Mononuclear cell (primary cell): ENCODE results near the gene REXO5. TPM values are rescaled to one million over a fixed set of nuclear protein-coding genes. Genes with fewer than 3 reads are reported as not detected.
"Not testable (repeated sequence)": the region's sequence is repeated elsewhere in the genome, so short reads cannot be mapped to it uniquely, and the experiment has no call there.

Experiments
- H3K27me3 ChIP-seq: 2 replicates; pipeline ENCODE4 v1.6.0; 2011; ENCODE audit warnings: low read length, control low read depth; ENCODE audit not compliant: insufficient read depth
- H3K4me1 ChIP-seq: 2 replicates; pipeline ENCODE4 v1.5.1; 2011; ENCODE audit warnings: mild to moderate bottlenecking, low read length, control low read depth; ENCODE audit not compliant: insufficient read depth
- H3K4me3 ChIP-seq: 2 replicates; pipeline ENCODE4 v1.5.1; 2011; ENCODE audit warnings: mild to moderate bottlenecking, low read length, moderate library complexity
- H3K9me3 ChIP-seq: 2 replicates; pipeline ENCODE4 v1.5.1; 2011; ENCODE audit warnings: low read depth, mild to moderate bottlenecking, control low read depth, low read length
- total RNA-seq: library from RNA; depleted of rRNA; stranded (reverse); fragments of >200 nt; gene quantifications from one replicate; pipeline ENCODE4 v1.2.3, GENCODE V29; 2012

Gene REXO5
- total RNA-seq, 1 donor: 0.94 TPM

DNA sequence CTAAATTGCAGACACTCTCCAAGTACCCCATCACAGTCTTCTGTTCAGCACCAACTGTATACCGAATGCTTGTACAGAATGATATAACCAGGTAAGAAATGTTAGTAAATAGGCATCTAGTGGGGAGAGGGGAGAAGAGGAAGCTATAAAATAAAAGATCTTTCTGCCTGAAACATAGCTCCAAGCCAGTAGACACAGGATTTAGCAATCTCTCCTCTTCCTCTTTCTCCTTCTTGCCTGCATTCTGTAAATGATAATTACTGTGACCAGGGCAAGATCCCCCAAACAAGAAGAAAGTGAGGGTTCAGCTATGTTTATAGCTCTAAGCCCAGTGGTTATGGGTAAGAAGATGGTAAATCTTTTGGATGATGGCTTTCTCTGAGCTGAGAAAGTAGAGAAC is 24.6 kb upstream of the REXO5 start:
- no peaks in the 10 kb centered on the region for H3K27me3 ChIP-seq
- H3K9me3 ChIP-seq: no peaks in the 10 kb centered on the region
- H3K4me1 ChIP-seq: peaks cover 7% of the 10 kb centered on the region
- H3K4me3 ChIP-seq: no peak overlapping the region

DNA sequence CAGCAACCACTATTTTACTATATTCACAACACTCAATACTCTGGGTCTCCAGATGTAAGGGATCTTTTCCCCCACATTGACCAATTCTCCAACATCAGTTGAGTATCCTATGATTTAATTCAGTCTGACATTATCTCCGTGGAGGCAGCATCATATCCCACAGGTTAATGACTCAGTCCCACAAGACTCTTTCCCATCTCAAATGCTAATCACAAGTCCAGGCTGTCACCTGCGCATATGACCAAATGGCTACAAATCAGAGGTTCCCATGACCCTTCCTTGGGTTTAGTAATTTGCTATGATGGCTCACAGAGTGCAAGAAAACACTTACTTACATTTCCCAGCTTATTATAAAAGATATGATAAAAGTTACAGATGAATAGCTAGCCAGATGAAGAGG is 23.9 kb upstream of the REXO5 start:
- peaks cover 7% of the 10 kb centered on the region for H3K4me1 ChIP-seq
- H3K4me3 ChIP-seq: no peak overlapping the region
- H3K9me3 ChIP-seq: no peaks in the 10 kb centered on the region
- H3K27me3 ChIP-seq: no peaks in the 10 kb centered on the region

DNA sequence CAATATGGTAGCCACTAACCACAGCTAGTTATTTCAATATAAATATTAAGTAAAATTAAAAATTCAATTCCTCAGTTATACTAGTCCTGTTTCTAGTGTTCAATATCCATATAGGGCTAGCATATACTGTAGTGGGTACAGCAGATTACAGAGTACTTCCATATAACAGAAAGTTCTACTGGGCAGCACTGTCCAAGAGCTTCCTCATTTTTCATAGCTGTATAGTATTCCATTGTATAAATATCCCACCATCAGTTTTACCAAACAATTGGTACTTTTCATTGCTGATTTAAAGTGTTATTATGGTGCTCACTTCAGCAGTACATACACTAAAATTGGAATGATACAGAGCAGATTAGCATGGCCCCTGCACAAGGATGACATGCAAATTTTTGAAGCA is 22.1 kb upstream of the REXO5 start:
- no peaks in the 10 kb centered on the region for H3K9me3 ChIP-seq
- H3K4me1 ChIP-seq: peaks cover 7% of the 10 kb centered on the region
- H3K4me3 ChIP-seq: no peak overlapping the region
- no peaks in the 10 kb centered on the region for H3K27me3 ChIP-seq

DNA sequence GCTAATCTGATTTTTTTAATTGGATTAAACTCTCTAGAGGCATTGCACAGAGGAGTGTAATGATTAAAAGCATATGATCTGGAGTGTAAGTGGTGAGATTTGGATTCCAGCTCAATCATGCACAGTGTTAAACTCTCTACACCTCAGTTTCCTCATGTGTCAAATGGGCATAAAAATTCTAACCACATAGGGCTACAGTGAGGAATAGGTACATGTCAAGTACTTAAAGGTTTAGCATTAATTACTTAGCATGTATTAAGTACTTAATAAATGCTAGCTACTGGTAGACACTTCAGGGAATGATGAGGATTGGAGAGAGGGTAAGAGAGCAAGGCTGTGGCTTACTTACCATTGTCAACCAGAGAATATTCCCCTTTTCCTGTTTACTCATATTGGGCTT is 17.2 kb upstream of the REXO5 start:
- Histone ChIP-seq H3K4me1 (no peaks in the 10 kb centered on the region), H3K4me3 (no peak overlapping the region)

DNA sequence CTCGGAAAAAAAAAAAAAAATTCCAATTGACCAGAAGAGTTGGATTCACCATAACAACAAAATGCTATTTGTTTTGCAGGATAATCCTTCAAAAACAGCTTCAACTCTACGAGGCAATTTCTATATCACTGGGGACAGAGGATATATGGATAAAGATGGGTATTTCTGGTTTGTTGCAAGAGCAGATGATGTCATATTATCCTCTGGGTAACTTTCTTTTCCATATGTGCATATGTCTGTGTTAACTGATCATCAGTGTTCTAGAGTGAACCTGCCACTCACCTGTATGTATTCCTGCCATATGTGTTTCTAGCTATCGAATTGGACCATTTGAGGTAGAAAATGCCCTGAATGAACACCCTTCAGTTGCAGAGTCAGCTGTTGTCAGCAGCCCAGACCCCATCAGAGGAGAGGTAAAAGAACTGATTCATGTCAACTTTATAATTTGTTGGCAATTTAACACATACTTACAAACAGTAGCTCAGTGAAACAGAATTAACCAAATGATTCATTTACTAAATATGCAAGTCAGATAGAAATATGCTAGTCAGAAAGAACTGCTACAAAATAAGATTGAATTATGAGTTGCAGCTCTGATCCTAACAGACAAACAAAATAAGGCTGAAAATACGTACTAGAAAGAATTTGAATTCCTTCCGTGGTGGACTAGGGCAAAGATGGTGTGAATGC is 14.3 kb upstream of the REXO5 start:
- Histone ChIP-seq H3K27me3 (no peaks in the 10 kb centered on the region), H3K9me3 (no peaks in the 10 kb centered on the region), H3K4me1 (no peaks in the 10 kb centered on the region), H3K4me3 (no peak overlapping the region)

More for the DNA sequence above, 17.2 kb upstream of the REXO5 start:
- Histone ChIP-seq H3K27me3 (no peaks in the 10 kb centered on the region), H3K9me3 (no peaks in the 10 kb centered on the region)

DNA sequence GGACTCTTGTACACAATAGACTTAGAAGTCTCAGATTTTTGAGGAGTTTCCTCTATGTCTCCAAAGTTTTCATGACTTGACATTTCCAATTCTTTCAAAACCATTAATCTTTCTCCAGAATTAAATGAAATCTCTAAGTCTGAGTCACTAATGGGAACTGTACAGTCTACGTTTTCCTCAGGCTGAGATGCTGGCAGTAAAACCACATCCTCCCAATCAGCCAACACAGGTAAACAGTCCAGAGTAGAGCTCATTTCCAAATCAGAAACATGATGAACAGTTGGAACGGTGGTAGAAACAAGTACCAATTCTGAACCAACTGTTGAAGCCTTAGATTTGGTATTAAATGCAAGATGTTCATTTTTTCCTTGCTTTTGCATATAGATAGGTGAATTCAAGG is 8.0 kb upstream of the REXO5 start:
- H3K4me3 ChIP-seq: no peak overlapping the region
- H3K4me1 ChIP-seq: no peaks in the 10 kb centered on the region
- H3K27me3 ChIP-seq: no peaks in the 10 kb centered on the region

DNA sequence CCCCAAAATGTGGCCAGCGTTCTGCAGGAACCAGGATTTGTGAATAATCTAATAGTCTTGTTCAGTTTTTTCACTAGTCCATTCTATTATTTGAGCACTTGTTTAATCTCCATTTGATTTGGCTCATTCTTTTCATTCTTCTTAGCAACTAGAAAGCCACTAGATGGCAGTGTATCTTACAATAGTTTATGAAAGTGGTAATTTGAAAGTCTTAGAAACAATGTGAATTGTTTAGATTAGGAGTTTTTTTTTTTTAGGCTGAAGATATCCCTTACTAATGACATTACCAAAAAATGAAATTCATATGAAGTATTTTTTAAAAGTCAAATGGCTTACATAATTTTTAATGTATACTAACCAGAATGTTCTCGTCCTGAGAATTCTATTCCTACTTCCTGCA is 6.7 kb upstream of the REXO5 start:
- no peaks in the 10 kb centered on the region for H3K9me3 ChIP-seq
- no peak overlapping the region for H3K4me3 ChIP-seq
- H3K4me1 ChIP-seq: peaks cover under 1% of the 10 kb centered on the region
- no peaks in the 10 kb centered on the region for H3K27me3 ChIP-seq

More for the DNA sequence above, 8.0 kb upstream of the REXO5 start:
- no peaks in the 10 kb centered on the region for H3K9me3 ChIP-seq

DNA sequence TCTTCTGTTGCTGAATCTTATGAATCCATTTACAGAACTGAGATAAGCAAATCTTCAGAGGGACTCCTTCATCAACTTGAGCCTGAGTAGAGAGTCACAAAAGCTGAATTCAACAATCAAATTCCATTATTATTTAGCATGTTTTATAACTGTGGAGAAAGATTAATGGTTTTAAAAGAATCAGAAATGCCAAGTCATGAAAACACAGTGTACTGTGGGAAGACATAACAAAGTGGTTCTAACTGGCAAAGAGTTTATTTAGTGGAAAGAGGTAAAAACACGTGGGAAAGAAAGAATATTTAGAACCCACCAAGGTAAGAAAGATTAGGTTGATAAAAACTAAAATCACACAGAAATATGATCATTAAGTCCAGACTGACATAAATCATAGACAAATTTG is 5.0 kb upstream of the REXO5 start:
- no peaks in the 10 kb centered on the region for H3K27me3 ChIP-seq
- peaks cover 13% of the 10 kb centered on the region for H3K4me1 ChIP-seq
- no peak overlapping the region for H3K4me3 ChIP-seq
- H3K9me3 ChIP-seq: no peaks in the 10 kb centered on the region

DNA sequence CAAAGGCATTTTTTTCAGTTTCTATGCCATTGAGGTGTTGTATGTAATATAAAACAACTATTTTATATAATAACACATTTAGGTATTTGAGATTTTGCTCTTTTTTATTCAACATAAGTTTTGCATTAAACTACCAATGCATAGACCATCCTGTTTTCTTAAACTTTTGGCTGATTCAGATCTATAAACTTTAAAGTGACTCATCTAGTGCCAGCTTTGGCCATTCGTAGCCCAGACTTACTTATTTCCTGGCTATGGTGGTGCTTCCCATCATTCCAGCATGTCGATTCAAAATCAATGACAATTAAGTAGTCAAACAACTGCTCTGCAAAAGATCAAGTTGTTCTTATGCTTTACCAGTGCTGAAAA is 3.2 kb upstream of the REXO5 start:
- H3K4me1 ChIP-seq: peaks cover 27% of the 10 kb centered on the region
- no peaks in the 10 kb centered on the region for H3K27me3 ChIP-seq
- H3K9me3 ChIP-seq: no peaks in the 10 kb centered on the region
- no peak overlapping the region for H3K4me3 ChIP-seq

DNA sequence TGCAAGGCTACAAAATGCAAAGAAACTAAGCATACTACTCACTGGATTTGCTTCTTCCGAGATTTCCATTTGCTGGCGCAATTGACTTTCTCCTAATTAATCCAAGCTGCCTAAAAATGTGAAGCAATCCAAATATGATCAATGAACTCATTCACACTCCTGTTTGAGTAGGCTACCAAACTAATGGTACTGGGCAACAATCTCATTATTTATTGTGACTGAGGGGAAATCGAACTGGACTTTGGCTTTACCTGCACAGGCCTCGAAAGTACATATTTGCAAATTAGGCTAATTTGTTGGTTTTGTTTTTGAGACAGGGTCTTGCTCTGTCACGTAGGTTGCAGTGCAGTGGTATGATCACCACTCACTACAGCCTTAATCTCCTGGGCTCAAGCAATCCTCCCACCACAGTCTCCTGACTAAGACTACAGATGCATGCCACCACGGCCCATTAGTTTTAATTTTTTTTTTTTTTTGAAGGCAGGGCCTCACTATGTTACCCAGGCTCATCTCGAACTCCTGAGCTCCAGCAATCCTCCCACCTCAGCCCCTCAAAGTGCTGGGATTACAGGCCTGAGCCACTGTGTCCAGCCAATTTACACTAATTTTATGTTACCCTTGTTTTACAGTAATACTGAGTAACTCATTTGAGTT is 2.6 kb upstream of the REXO5 start:
- Histone ChIP-seq H3K4me1 (peaks cover 28% of the 10 kb centered on the region), H3K9me3 (no peaks in the 10 kb centered on the region), H3K4me3 (no peak overlapping the region), H3K27me3 (no peaks in the 10 kb centered on the region)

DNA sequence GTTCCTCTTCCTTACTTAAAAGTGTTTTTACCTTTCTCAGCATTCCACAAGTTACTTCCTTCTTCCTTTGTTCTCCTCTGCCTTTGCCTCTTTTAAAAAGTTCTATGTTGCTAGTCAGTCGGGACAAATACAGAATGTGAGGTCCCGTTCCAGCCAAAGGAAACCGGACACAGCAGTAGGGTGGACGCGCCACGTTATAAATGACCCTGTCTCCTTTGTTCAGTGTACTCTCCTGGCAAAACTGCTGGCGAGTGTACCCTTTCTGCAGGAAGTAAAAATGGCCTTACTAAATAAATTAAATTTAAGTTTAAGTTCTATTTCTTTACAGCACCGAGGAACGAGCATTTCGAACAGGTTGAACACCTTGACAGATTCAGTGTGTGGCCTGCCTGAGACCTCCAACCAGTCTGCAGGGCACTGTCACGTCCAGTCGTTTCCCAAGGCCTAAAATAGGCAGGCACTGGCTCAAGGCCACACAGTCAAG is 601 bp upstream of the REXO5 start:
- Histone ChIP-seq H3K4me3 (peak overlapping the region; percentile 81), H3K4me1 (peaks cover 28% of the 10 kb centered on the region)
- not testable (repeated sequence) for H3K9me3 ChIP-seq, H3K27me3 ChIP-seq

DNA sequence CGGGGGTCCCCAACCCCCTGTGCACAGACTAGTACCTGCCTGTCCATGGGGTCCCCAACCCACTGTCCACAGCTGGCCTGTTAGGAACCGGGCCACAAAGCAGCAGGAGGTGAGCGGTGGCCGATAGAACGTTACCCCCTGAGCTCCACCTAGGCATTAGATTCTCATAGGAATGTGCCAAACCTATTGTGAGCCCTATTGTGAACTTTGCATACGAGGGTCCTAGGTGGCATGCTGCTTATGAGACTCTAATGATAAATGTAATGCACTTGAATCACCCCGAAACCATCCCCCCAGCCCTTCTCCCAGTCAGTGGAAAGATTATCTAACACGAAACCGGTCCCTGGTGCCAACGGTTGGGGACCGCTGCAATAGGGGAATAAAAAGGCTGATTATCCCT is 1.5 kb downstream of the REXO5 start:
- no peaks in the 10 kb centered on the region for H3K9me3 ChIP-seq
- H3K4me3 ChIP-seq: no peak overlapping the region
- no peaks in the 10 kb centered on the region for H3K27me3 ChIP-seq
- peaks cover 28% of the 10 kb centered on the region for H3K4me1 ChIP-seq

DNA sequence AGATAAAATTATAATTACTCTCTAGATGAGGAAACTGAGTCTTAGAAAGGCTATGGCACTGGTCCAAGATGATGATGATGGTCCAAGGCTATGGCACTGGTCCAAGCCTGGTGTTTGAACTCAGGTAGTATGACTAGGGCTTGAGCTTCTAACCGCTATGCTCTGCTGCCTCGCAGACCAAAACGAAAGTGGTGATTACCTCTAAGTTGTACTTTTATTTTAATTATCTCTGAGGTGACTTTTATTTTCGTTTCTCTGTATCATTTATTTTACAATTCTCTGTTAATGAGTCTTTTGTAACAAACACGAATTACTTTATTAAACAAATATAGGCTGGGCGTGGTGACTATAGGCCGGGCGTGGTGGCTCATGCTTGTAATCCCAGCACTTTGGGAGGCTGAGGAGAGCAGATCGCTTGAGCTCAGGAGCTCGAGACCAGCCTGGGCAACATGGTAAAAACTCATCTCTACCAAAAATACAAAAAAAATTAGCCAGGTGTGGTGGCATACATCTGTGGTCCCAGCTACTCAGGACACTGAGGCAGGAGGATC is 5.6 kb downstream of the REXO5 start:
- no peaks in the 10 kb centered on the region for H3K9me3 ChIP-seq
- H3K4me3 ChIP-seq: no peak overlapping the region
- H3K4me1 ChIP-seq: peaks cover 13% of the 10 kb centered on the region
- no peaks in the 10 kb centered on the region for H3K27me3 ChIP-seq

DNA sequence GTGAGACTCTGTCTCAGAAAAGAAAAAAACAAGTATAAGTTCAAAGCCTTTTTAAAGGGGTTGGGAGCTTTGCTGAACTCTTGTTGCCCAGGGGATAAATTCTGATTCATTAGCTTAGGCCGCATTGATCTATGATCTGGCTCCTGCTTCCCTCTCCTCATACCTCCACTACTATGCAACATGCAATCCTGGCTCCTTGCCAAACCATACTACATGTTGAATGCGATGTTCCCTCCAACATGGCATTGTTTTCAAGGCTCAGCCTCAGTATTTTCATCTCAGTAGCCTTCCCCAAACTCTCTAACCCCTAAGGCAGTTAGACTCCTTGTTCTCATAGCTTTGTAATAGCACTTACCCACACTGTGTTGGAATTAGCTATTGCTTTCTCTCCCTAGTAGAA is 6.2 kb downstream of the REXO5 start:
- no peaks in the 10 kb centered on the region for H3K9me3 ChIP-seq
- H3K4me3 ChIP-seq: no peak overlapping the region
- H3K27me3 ChIP-seq: no peaks in the 10 kb centered on the region
- peaks cover 8% of the 10 kb centered on the region for H3K4me1 ChIP-seq

DNA sequence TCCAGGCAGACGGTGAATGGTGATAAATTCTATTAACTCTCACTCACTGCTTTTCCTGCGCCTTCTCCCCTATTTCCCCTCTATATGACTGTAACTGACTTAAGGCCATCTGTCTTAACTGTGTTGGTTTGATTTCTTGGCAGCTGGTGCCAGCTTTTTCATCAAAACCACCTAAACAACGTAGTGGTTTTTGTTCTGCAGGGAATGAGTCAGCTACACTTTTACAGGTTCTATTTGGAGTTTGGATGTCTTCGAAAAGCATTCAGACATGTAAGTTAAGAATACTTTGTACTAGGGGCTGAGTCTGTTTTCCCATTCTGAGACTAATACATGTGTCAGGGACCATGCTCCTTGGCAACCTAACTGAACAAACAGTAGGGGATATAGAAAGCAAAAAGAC is 8.5 kb downstream of the REXO5 start:
- Histone ChIP-seq H3K4me3 (no peak overlapping the region), H3K27me3 (no peaks in the 10 kb centered on the region), H3K4me1 (peaks cover under 1% of the 10 kb centered on the region), H3K9me3 (no peaks in the 10 kb centered on the region)
